NAMALWA (cell line): Measurements from ENCODE around the gene DPY30.
"Not testable (repeated sequence)": the region's sequence is repeated elsewhere in the genome, so short reads cannot be mapped to it uniquely, and the experiment has no call there.

Source experiments
- DNase-seq: peaks from one replicate; pipeline ENCODE4 v3.0.0-alpha.2; 2015; ENCODE audit warnings: low spot score

DPY30 gene

DNA sequence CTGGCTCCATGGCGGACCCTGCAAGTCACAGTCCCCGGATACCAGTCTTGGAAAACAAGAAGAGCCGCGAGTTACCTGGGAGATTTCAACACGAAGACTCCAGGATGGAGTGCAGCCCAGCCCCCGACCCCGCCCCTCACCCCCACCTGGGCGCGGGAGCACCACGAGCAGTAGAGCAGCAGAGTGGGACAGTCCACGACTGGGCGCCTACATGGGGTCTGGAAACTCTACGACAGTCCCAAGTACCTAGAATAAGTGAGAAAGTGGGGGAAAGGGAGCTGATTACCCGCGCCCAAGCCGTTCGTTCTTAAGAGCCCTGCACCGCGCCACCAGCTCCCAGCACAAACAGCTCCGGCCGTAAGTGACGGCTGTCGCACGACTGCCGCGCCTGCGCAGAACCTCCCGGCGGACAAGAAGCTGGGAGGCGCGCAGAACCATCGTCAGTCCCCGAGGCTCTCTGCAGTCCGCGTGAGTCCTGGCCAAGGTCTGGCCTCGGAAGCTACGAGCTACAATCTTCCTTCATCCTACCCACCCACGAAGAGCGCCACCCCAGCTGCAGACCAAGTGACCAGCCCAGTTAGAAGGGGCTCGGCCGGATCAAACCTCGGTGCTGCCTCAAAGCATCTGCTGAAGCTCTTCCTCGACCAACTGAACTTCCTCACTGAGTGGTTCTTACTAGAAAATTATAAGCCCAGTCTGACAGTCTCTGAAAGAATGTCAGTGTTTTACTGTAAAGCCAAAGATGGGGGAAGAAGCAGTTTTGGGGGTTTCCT lies at the start of gene DPY30:
Gene DPY30 (minus strand): TSS at position 359 of the 773 bp plus-strand sequence. CDS start 349 bp downstream, at position 10.
- peak; percentile 95 for DNase-seq

DNA sequence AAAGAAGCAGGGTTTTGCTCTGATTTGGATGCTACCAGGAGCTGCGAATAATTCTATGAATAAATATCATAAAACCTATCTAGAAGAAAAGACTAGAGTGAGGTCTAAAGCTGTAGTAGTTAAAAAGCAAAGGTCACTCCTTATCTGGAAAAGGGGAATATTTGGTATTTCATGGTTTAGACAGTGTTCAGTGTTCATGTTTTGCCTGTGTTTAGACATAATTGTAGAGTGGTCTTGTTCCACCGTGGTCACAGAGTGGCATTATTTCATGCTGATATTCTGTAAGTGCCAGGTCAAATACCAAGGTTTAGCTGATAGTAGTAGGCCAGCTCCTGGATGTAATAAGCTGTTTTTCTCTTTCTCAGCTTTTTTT lies 34.5 kb upstream of the DPY30 start:
- no peak for DNase-seq

DNA sequence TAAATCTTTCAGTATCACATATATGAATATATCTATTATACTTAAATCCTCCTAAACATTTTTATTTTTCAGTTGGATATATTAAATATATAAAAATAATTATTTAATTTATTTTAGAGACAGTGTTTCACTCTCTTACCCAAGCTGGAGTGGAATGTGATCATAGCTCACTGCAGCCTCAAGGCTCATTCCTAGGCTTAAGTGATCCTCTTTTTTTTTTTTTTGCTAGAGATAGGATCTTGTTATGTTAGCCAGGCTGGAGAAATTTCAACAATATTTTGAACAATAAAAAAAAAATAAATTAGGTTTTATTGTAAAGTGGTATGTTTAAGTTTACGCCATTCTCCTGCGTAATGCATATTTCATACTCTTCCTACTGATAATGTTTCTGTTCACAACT lies 27.9 kb upstream of the DPY30 start:
- DNase-seq, result no peak

DNA sequence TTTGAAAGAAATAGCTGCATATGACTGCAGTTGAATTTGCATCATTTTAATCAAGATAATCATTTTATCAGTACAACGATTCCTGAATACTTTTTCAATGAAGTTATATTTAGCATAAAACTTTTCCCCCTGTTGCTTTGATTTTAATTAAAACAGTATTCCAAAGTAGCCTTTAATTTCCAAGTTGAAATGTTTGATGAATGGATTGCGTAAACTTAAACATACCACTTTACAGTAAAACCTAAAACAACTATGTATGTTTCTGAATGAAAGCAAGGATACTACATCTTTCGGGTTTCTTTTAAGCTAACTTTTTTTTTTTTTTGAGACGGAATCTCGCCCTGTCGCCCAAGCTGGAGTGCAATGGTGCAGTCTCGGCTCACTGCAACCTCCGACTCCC lies 25.1 kb upstream of the DPY30 start:
- no peak for DNase-seq

DNA sequence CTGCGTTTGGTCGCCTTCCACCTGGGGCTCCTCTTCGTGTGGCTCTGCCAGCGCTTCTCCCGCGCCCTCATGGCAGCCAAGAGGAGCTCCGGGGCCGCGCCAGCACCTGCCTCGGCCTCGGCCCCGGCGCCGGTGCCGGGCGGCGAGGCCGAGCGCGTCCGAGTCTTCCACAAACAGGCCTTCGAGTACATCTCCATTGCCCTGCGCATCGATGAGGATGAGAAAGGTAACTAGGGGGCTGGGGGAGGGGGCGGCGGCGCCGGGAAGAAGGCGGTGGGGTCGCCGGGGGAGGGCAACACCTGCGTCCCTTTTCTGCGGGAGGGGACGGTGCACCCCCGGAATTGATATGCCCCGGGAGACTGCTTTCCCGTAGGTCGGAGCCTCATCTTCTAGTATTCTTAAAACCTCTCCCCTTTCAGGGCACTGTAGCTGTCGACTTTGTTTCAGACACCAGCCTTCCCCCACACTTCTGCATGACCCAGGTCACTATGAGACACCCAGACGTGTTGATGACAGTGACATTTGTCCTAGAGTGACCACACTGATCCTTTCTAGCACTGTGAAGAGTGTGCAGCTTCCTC lies 24.5 kb upstream of the DPY30 start:
- DNase-seq, result peak; percentile 54

DNA sequence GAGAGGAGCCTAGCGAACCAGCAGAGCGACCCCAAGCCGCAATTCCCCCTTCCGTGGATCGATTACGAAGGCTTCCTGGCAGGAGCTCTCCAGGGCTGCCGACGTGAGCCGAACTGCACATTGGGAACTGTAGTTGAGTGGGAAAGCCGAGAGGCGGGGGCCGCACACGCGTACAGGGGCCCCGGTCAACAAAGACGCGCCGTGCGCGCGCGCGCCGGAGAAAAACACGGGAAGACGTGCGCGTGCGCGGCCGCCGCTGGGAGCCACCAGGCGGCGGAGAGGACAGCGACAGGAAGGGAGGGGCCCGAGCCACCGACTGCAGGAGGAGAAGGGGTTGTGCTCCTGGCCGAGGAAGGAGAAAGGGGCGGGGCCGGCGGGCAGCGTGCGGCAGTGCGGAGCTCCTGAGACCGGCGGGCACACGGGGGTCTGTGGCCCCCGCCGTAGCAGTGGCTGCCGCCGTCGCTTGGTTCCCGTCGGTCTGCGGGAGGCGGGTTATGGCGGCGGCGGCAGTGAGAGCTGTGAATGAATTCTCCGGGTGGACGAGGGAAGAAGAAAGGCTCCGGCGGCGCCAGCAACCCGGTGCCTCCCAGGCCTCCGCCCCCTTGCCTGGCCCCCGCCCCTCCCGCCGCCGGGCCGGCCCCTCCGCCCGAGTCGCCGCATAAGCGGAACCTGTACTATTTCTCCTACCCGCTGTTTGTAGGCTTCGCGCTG lies 23.9 kb upstream of the DPY30 start, which contains the start of gene SPAST:
Gene SPAST (plus strand): TSS at position 247 of the 711 bp plus-strand sequence. CDS start 276 bp downstream, at position 523.
- peak; percentile 97 for DNase-seq

DNA sequence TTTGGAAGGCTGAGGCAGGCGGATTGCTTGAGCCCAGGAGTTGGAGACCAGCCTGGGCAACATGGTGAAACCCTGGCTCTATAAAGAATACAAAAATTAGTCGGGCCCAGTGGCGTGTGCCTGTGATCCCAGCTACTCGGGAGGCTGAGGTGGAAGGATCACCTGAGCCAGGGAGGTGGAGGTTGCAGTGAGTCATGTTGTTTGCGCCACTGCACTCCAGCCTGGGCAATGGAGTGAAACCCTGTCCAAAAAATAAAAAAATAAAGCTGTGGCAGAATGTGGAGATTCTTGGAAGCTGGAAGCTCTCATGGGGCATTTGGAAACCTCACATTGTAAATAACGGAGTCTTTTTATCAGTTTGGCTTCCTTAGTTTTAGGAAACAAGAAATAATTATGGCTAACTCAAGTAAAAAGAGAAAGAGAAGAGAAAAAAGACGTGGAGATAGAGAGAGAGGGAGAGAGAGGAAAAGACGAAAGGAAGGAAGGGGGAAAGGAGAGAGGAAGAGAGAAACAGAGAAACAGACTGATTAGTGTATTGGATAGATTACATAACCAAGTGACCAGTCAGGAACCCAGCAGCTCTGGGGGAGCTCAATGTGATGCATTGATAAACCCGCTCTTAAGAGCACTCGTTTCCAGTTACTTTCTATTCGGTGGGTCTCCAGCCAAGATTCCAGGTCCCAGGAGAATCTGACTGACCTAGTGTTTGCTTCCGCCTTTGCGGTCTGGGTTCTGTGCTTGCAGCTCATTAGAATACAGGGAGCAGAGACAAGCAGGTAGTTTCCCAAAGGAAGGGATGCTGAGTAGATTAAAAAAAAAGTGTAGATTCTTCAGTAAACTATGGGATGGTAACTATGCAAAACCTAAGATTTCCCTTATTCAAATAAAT lies 22.6 kb upstream of the DPY30 start:
- peak; percentile 44 for DNase-seq

DNA sequence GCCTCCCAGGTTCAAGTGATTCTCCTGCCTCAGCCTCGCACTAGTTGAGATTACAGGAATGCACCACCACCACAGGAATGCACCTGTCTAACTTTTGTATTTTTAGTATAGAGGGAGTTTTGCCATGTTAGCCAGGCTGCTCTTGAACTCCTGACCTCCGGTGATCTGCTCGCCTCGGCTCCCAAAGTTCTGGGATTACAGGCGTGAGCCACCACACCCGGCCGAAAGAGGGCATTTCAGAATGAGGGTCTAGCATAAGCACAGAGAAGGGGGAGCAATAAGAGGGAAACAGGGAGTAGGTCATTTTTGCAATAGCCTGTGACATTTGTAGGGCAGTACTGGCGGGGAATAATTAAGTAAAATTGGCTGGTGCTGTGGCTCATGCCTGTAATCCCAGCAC lies 21.8 kb upstream of the DPY30 start:
- no peak for DNase-seq

DNA sequence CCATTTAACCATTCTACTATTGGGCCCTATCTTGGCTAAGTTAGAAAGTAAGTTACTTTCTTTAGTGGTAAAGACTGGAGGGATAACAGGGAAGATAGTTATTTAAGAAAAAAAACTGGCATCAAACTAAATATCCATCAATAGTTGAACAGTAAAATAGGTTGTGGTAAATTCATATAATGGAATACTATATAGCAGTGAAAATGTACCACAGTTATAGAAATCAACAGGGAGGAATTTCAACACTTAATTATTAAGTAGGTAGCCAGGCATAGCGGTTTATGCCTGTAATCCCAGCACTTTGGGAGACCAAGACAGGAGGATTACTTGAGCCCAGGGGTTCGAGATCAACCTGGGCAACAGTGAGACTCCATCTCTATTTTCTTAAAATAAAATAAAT lies 20.7 kb upstream of the DPY30 start:
- no peak for DNase-seq

DNA sequence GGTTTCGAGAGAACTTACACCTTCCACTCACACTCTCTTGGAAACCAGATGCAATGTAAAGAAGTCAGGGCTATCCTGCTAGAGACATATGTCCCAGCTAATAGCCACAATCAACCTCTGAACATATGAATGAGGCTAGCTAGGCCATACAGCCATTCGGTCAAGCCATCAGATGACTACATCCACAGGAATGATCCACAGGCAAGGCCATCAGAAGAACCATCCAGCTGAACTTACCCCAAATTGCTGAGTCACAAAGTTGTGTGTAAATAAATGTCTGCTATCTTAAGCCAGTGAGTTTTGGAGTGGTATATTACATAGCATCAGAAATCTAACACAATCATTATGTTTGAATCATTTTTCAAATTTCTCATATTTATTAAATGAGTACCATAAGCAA lies 18.5 kb upstream of the DPY30 start:
- no peak for DNase-seq

DNA sequence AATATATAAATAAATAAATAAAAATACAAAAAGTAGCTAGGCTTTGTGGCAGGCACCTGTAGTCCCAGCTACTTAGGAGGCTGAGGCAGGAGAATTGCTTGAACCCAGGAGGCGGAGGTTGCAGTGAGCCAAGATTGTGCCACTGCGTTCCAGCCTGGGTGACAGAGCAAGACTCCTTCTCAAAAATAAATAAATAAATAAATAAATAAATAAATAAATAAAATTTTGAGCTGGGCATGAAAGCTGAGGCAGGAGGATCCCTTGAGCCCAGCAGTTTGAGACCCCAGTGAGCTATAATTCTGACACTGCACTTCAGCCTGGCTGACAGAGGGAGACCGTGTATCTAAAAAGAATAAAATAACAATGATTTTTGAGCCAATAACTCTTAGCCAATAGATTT lies 15.0 kb upstream of the DPY30 start:
- not testable (repeated sequence) for DNase-seq

DNA sequence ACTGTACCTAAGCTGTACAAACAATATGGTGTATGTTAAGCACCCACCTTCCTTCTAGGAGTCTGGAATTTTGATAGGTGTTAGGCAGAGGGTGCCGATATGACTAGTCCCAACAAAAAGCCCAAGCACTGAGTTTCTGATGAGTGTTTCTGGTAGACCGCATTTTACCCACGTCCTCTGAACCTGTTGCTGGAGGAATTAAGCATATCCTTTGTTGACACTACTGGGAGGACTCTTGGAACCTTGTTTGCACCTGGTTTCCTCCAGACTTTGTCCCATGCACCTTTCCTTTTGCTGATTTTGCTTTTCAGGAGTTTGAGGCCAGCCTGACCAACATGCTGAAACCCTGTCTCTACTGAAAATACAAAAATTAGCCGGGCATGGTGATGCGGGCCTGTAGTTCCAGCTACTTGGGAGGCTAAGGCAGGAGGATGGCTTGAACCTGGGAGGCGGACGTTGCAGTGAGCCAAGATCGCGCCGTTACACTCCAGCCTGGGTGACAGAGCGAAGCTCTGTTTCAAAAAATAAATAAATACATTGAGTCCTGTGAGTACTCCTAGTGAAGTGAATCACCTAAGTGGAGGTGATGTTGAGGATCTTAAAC lies 12.3 kb upstream of the DPY30 start:
- DNase-seq, result no peak

DNA sequence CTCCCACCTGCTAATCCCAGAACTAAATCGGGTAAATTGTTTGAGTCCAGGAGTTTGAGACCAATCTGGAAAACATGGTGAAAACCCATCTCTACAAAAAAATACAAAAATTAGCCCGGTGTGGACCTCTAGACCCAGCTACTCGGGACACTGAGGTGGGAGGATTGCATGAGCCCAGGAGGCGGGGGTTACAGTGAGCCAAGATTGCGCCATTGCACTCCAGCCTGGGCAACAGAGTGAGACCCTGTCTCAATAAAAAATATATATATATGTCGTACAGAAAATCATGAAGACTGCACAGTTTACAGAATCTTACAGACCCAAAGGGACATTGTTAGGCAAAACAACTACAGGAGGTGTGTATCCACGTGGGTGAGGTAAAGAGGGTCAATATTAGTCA lies 4.0 kb upstream of the DPY30 start:
- DNase-seq, result no peak

DNA sequence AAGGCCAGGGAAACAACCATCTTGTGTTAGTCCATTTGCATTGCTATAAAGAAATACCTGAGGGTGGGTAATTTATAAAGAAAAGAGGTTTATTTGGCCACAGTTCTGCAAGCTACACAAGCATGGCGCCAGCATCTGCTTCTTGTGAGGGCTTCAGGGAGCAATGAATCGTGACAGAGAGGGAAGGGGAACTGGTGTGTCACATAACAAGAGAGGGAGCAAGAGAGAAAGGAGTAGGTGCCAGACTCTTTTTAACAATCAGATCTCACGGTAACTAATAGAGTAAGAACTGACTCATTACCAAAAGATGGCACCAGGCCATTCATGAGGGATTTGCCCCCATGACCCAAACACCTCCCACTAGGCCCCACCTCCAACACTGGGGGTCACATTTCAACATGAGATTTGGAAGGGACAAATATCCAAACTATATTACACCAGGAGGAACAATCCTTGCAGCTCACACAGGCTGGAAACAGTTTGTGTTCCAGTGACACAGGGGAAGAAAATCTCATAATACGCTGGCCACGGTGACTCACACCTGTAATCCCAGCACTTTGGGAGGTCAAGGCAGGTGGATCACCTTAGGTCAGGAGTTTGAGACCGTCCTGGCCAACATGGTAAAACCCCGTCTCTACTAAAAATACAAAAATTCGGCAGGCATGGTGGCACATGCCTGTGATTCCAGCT lies 5.3 kb downstream of the DPY30 start:
- peak; percentile 43 for DNase-seq

DNA sequence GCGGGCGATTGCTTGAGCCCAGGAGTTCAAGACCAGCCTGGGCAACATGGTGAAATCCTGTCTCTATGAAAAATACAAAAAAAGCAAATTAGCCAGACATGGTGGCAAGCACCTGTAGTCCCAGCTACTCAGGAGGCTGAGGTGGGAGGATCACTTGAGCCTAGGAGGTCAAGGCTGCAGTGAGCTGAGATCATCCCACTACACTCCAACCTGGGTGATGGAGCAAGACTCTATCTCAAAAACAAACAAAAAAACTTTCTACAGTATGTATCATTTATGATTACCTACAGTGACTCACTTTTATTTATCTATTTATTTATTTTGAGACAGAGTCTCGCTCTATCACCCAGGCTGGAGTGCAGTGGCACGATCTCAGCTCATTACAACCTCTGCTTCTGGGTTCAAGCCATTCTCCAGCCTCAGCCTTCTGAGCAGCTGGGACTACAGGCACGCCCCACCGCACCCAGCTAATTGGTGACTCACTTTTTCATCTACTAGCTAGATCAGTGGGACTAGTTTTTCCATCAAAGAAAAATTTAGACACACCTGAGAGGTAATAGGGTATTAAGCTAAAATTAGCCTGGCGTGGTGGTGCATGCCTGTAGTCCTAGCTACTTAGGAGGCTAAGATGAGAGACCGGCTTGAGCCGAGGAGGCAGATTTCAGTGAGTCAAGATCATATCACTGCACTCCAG lies 20.7 kb downstream of the DPY30 start:
- not testable (repeated sequence) for DNase-seq

DNA sequence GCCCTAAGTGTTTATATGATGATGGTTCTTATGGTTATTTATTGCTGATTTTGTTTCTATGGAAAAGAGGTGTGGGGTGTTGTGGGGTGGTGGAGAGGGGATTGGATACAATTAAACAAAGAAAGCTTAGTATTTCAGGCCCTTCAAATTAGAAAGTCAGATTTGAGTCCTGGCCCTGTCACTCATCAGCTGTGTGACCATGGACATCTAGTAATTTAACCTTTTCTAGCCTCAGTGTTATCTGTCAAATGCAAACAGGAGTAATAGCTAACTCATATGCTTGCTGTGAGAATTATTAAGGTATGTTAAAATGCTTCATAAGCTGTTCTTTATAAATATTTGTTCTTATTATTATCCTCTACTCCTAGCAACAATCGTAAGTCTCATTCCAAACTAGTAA lies 26.7 kb downstream of the DPY30 start:
- DNase-seq, result no peak

DNA sequence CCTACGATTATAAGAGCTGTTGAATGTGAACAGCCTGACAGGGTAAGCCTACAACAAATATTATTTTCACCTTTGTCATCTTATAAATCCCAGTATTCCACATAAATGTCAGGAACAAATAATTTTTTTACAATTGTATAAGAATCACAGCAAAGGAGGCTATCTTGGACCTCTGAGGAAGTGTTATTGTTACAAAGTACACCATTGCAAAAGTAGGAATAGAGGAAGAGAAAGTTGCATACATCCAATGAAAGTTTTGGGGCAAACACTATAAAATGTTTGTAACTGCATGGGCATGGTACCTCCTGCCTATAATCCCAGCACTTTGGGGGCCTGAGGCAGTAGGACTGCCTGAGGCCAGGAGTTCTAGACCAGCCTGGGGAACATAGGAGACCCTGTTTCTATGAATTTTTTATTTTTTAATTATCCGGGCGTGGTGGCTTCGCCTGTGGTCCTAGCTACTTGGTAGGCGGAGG lies 28.1 kb downstream of the DPY30 start:
- no peak for DNase-seq

DNA sequence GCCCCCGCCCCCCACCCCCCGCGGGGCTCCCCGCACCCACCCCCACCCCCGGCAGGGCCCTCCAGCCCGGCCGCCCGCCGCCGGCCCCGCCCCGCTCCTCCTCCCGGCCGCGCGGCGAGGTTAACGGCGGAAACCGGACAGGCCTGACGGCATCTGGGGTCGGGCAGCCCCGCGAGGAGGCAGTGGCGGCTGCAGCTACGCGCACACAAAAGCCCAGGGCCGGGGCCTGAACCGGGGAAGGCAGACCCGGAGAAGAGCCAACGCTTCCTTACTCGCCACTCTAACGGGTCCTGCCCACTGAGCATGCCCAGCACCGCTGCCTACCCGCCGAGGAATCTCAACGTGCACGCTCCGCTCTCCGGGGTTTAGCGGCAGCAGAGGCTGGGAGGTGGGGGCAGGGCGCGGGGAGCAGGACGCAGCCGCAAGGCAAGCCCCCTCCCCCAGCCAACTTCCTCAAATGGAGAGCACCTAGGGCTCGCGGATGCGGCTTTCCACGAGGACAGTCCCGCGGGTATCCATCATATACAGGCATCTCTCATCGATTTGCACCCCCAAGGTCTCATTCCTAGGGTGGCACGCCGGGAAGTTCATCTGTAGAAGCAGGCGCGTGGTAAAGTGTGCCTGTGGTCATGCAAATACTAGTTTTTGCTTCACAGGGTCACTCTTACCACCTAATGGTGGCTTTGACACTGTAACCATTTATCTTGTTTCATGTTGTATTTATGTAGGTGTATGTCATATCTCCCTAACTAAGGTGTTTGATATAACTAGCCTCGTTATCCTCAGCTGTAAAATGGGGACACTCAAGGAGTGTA lies 28.7 kb downstream of the DPY30 start, which contains the start of gene MEMO1:
Gene MEMO1 (minus strand): TSS at position 339 of the 815 bp plus-strand sequence. CDS start 761 bp downstream, outside the sequence.
- DNase-seq, result peak; percentile 96

DNA sequence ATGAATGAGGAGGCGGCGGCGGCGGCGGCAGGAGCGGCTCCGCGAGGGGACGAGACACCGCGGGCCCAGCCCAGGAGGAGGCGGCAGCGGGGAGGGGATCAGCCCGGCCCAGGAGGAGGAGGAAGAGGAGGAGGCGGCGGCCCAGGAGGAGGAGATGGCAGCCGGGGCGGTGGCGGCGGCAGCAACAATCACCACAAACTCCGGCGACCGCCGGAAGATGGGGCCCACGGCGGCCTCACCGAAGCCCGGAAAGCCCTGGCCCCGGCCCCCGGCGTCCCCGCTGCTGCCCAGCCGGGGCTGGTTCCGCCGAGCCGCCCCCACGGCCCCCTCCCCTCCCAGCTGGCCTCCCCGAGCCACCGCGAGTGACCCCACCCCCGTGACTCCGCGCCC lies 29.3 kb downstream of the DPY30 start:
- peak; percentile 60 for DNase-seq
